ENCODE measurements around the gene TBCD. TPM values are rescaled to one million over a fixed set of nuclear protein-coding genes. Genes with fewer than 3 reads are reported as not detected.
"Not testable (repeated sequence)": the region's sequence is repeated elsewhere in the genome, so short reads cannot be mapped to it uniquely, and the experiment has no call there.

TBCD gene
- total RNA-seq, 2 donors from 2014 or later = 38.9 to 74.8 TPM

GRCh38 chr17:82964851-82965341 is 213.0 kb downstream of the TBCD start:
- no peaks in the 10 kb centered on the region for H3K36me3 ChIP-seq (replicated peaks in 1 of 2; ENCODE audit: insufficient read depth in 1 of 2, low read depth in 2 of 2)
- intact Hi-C loops (cut with DNase I) = no loop called here
- H3K9me3 ChIP-seq = no peaks in the 10 kb centered on the region
- ATAC-seq (no peak), DNase-seq (no peak)
- H3K4me1 ChIP-seq = peaks cover 4% of the 10 kb centered on the region
- WGBS, 2 donors = 70 to 79% methylated on average over 8 to 16 of the region's 25 CpGs
- no peak overlapping the region for H3K4me3 ChIP-seq
- no peak for TF ChIP-seq CTCF (IDR thresholded peaks at IDR 0.05)
- TF ChIP-seq POLR2A (IDR thresholded peaks at IDR 0.05) = no peak
- H3K27ac ChIP-seq = no peak overlapping the region
- no peaks in the 10 kb centered on the region for H3K27me3 ChIP-seq

- H3K4me3 ChIP-seq = no peak overlapping the region
- intact Hi-C loops (cut with DNase I) = no loop called here
- no peaks in the 10 kb centered on the region for H3K9me3 ChIP-seq
- H3K27me3 ChIP-seq = no peaks in the 10 kb centered on the region
- no peaks in the 10 kb centered on the region for H3K36me3 ChIP-seq (replicated peaks in 1 of 2; ENCODE audit: insufficient read depth in 1 of 2, low read depth in 2 of 2)
- WGBS, 2 donors = 80 to 81% methylated on average over 12 to 13 of the region's 13 CpGs
- no peak for DNase-seq
- ATAC-seq = no peak
- H3K27ac ChIP-seq = no peak overlapping the region
- TF ChIP-seq POLR2A (IDR thresholded peaks at IDR 0.05) (no peak), CTCF (IDR thresholded peaks at IDR 0.05) (no peak)
- H3K4me1 ChIP-seq = peaks cover 4% of the 10 kb centered on the region
These were observed 213.5 kb downstream of the TBCD start for GRCh38 chr17:82965371-82965770.

GRCh38 chr17:82966415-82966814 is 214.6 kb downstream of the TBCD start:
- H3K36me3 ChIP-seq (replicated peaks in 1 of 2; ENCODE audit: insufficient read depth in 1 of 2, low read depth in 2 of 2) = no peaks in the 10 kb centered on the region
- peaks cover 4% of the 10 kb centered on the region for H3K4me1 ChIP-seq
- H3K27ac ChIP-seq = no peak overlapping the region
- intact Hi-C loops (cut with DNase I) = no loop called here
- no peaks in the 10 kb centered on the region for H3K27me3 ChIP-seq
- no peak overlapping the region for H3K4me3 ChIP-seq
- DNase-seq = no peak
- whole genome bisulfite sequencing, 2 donors = 82% methylated on average over 7 of the region's 7 CpGs
- no peaks in the 10 kb centered on the region for H3K9me3 ChIP-seq
- no peak for ATAC-seq
- no peak for TF ChIP-seq CTCF (IDR thresholded peaks at IDR 0.05)
- no peak for TF ChIP-seq POLR2A (IDR thresholded peaks at IDR 0.05)

- Histone ChIP-seq H3K27ac (no peak overlapping the region), H3K9me3 (no peaks in the 10 kb centered on the region), H3K27me3 (no peaks in the 10 kb centered on the region), H3K36me3 (replicated peaks in 1 of 2; ENCODE audit: insufficient read depth in 1 of 2, low read depth in 2 of 2) (no peaks in the 10 kb centered on the region), H3K4me1 (peaks cover 4% of the 10 kb centered on the region), H3K4me3 (no peak overlapping the region)
- intact Hi-C loops (cut with DNase I) = no loop called here
- 82 to 85% methylated on average over 16 to 18 of the region's 18 CpGs for WGBS, 2 donors
- DNase-seq = no peak
- no peak for ATAC-seq
- TF ChIP-seq POLR2A (IDR thresholded peaks at IDR 0.05) = no peak
- TF ChIP-seq CTCF (IDR thresholded peaks at IDR 0.05) = no peak
These were observed 215.6 kb downstream of the TBCD start for GRCh38 chr17:82967268-82968032.

GRCh38 chr17:82968033-82968841 is 216.4 kb downstream of the TBCD start:
- H3K9me3 ChIP-seq; ATAC-seq; intact Hi-C loops (cut with DNase I); H3K4me1 ChIP-seq; H3K36me3 ChIP-seq (replicated peaks in 1 of 2; ENCODE audit: insufficient read depth in 1 of 2, low read depth in 2 of 2); DNase-seq; H3K27ac ChIP-seq; H3K27me3 ChIP-seq; H3K4me3 ChIP-seq: not testable (repeated sequence)
- WGBS, 2 donors = 62 to 68% methylated on average over 18 to 33 of the region's 33 CpGs
